Spleen (tissue), 11 donors: ENCODE results near the gene HOXC11. TPM values are rescaled to one million over a fixed set of nuclear protein-coding genes. Genes with fewer than 3 reads are reported as not detected.

Experiments
- DNase-seq: peaks from one replicate; pipeline ENCODE4 v3.0.0-alpha.2; 2020
- H3K27ac ChIP-seq, 8 donors: fragments of 200-600 bp; sonication (generic) in 7 of 8; 1 replicate in 4 of 8; 2 replicates in 4 of 8; pipeline versions ENCODE4 v1.5.0 to v1.8.0; 2016 to 2021; ENCODE audit warnings: inconsistent platforms in 4 of 8, mild to moderate bottlenecking in 4 of 8, moderate library complexity in 1 of 8
- H3K27me3 ChIP-seq, 7 donors: fragments of 200-600 bp; sonication (generic) in 6 of 7; replicated peaks in 1 of 7; 1 replicate in 4 of 7; 2 replicates in 3 of 7; pipeline versions ENCODE4 v1.5.0 to v1.8.0; 2016 to 2021; ENCODE audit warnings: inconsistent platforms in 3 of 7, mild to moderate bottlenecking in 1 of 7
- H3K36me3 ChIP-seq, 6 donors: fragments of 200-600 bp; sonication (generic) in 5 of 6; 1 replicate in 4 of 6; 2 replicates in 2 of 6; pipeline versions ENCODE4 v1.5.0 to v1.8.0; 2016 to 2021; ENCODE audit warnings: inconsistent platforms in 2 of 6
- H3K4me1 ChIP-seq, 6 donors: fragments of 200-600 bp; sonication (generic) in 5 of 6; 1 replicate in 3 of 6; 2 replicates in 3 of 6; pipeline versions ENCODE4 v1.5.0 to v1.8.0; 2016 to 2021; ENCODE audit warnings: inconsistent platforms in 3 of 6
- H3K4me3 ChIP-seq, 8 donors: fragments of 200-600 bp; sonication (generic) in 7 of 8; 1 replicate in 4 of 8; 2 replicates in 4 of 8; pipeline versions ENCODE4 v1.5.0 to v1.8.0; 2016 to 2021; ENCODE audit warnings: inconsistent platforms in 4 of 8, mild to moderate bottlenecking in 4 of 8, moderate library complexity in 2 of 8
- H3K9me3 ChIP-seq, 8 donors: fragments of 200-600 bp; sonication (generic) in 7 of 8; 1 replicate in 4 of 8; 2 replicates in 4 of 8; pipeline versions ENCODE4 v1.5.0 to v1.8.0; 2016 to 2021; ENCODE audit warnings: inconsistent platforms in 4 of 8
- POLR2A ChIP-seq, 3 donors: fragments of 450-650 bp; IDR thresholded peaks; one replicate each; pipeline ENCODE4 v1.5.1; 2017; ENCODE audit warnings: antibody characterized with exemption in 3 of 3, mild to moderate bottlenecking in 1 of 3
- POLR2AphosphoS5 ChIP-seq, 3 donors: sonication (generic); formaldehyde crosslinking; IDR thresholded peaks; one replicate each; pipeline ENCODE4 v1.5.1; 2017; ENCODE audit warnings: antibody characterized with exemption in 3 of 3
- WGBS, 5 donors: extraction: QIAGEN DNeasy Blood & Tissue Kit in 3 of 5; methylation state at CpG; one replicate each; pipeline versions ENCODE4 v1.1.5 to v1.1.7; 2013 to 2018; 5-methylcytosine and 5-hydroxymethylcytosine counted together
- intact Hi-C: fragments of 100-400 bp; cut with DNase I; formaldehyde crosslinking; loops from one replicate; pipeline ENCODE4 v1.15.0; 2023; ENCODE audit warnings: low total_unique reads
- polyA plus RNA-seq, 3 donors: library from polyadenylated mRNA; stranded (reverse); fragments of 200-250 nt; gene quantifications; one replicate each; pipeline ENCODE4 v1.2.1, GENCODE V29; 2013
- total RNA-seq, 7 donors: library from RNA; depleted of rRNA in 3 of 7; stranded (reverse); fragments of >200 nt in 3 of 7; fragmentation: NEBNext Ultra II Directional in 4 of 7; extraction: Animal tissue kit (Norgen Biotek cat#: 25700) in 4 of 7; gene quantifications; one replicate each; pipeline versions ENCODE4 v1.1.0 to v1.2.1, GENCODE V29; 2016 to 2021
- TF ChIP-seq, protein P1 (sequence below), 11 experiments: fragments of 200-600 bp in 7 of 11; fragments of 450-650 bp in 4 of 11; sonication (generic) in 4 of 11; IDR thresholded peaks in 8 of 11; conservative IDR thresholded peaks in 3 of 11; 1 replicate in 7 of 11; 2 replicates in 4 of 11; pipeline versions ENCODE4 v1.4.0 to v1.8.0; 2016 to 2021; ENCODE audit warnings: antibody characterized with exemption in 11 of 11, inconsistent platforms in 4 of 11, mild to moderate bottlenecking in 1 of 11
- donor health status: healthy with polysubstance abuse.
- donor health status: DM: no; HTN: no; CAD: no; lungs with moderate emphysema.
- donor health status: DM: no; HTN: no; CAD: no.
- donor health status: Bipolar disorder and iron deficiency.
- donor health status: healthy.
- donor health status: DM: no; HTN: no; CAD: no.
- donor health status: DM: yes; HTN: yes; CAD: no.

HOXC11 gene
- total and polyA plus RNA-seq, 10 donors, result not detected

DNA sequence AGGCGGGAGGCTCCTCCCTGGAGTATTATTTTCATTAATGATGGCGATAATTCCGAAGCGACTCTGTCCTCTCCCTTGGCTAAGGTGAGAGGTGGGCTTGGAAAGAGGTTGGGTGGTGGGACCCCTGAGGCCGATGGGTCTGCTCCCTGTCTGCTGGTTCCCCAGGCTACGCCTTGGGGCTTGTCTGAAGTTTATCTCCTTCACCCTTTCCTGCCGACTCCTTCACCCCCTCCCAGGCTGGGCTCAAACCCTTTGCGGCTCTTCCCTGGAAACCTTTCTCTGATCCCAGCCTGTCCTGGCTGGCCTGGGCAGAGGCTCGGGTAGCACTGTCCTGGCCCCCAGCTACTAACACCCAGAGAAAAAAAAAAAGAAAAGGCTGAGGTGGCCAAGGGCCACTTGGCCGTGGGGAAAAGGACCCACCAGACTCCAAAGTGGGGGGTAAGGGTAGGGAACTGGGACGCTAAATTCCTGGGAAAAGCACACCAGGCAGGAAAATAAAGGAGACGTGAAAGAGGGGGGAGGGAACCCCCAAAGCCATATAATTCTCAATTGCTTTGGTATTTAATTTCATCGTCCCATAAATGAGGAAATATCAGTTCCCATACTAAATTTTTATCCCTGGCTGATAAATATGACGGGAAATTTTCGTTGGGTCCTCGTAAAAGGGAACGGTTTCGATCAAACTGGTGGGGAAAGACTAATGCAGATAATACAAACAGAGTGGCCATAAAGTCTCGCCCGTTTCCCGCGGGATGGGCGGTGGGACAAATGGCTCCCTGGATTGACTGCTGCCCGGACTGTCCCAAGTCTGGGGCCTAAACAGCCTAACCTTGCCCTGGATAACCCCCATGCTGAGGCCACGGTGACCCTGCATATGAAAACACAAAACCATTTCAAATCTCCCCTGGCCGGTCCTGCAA, 10.0 kb downstream of the HOXC11 start:
- 10 to 17% (median 14%) methylated on average over 25 to 26 of the region's 26 CpGs for WGBS, 5 donors
- DNase-seq, result no peak
- peaks cover 12 to 40% (median 23%) of the 10 kb centered on the region in 6 donors for H3K4me1 ChIP-seq
- TF ChIP-seq, protein P1, sequence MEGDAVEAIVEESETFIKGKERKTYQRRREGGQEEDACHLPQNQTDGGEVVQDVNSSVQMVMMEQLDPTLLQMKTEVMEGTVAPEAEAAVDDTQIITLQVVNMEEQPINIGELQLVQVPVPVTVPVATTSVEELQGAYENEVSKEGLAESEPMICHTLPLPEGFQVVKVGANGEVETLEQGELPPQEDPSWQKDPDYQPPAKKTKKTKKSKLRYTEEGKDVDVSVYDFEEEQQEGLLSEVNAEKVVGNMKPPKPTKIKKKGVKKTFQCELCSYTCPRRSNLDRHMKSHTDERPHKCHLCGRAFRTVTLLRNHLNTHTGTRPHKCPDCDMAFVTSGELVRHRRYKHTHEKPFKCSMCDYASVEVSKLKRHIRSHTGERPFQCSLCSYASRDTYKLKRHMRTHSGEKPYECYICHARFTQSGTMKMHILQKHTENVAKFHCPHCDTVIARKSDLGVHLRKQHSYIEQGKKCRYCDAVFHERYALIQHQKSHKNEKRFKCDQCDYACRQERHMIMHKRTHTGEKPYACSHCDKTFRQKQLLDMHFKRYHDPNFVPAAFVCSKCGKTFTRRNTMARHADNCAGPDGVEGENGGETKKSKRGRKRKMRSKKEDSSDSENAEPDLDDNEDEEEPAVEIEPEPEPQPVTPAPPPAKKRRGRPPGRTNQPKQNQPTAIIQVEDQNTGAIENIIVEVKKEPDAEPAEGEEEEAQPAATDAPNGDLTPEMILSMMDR (IDR thresholded peaks at IDR 0.05 in 8 of 11, conservative IDR thresholded peaks at IDR 0.05 in 3 of 11), result no peak
- TF ChIP-seq POLR2AphosphoS5 (IDR thresholded peaks at IDR 0.05) (no peak), POLR2A (IDR thresholded peaks at IDR 0.05) (no peak)
- peaks cover 29 to 100% (median 99%) of the 10 kb centered on the region in 7 donors for H3K27me3 ChIP-seq
- peaks cover 0 to 12% (median 0%) of the 10 kb centered on the region in 8 donors for H3K9me3 ChIP-seq
- no peak overlapping the region for H3K27ac ChIP-seq
- no peaks in the 10 kb centered on the region for H3K36me3 ChIP-seq
- H3K4me3 ChIP-seq, result no peak overlapping the region
- intact Hi-C loops, result no loop called here

DNA sequence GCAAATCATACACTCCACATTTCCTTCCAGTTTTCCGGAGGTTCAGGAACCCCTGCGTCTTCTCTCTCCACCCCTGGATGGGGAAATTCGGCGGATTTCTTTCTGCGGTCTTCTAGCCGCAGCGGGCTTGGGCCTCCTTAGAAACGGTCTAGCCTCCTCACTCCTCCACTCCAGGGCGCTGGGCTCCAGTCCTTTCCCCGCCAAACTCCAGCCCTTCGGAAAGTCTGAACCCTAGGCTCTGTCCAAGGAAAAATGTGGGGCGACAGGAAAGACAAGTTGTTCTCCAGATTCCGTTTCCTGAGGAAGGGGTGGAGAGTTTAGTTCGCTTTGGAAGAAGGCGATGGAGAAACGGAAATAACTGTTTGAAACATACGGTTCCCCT, 10.6 kb downstream of the HOXC11 start:
- intact Hi-C loops, result no loop called here

DNA sequence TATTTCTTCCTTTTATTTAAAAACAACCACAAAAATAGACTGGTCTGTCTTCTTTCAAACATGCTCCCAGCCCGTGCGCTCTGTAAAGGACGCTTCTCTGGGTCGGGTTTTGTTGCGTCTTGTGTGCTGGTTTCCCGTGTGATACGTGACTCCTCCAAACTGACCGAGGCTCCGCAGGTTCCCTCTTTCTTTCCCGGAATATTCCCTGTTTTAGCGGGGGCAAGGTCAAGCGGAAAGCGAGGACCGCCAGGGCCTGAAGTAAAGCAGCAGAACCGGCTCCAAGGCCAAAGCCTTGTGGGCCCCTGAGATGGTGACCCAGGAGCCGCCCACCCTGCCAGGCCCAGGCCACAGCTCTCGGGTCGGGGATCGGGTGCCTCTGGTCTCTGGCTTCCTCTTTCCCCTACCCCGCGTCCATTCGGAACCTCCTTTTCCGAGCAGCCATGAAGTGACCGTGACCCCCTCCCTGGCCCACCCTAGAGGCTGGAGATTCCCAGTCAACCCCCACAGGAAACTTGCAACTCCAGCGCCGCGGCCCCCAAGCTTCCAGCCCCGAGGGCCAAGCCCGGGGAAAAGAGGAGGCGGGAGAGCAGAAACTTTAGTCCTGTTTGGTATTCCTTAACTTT, 11.1 kb downstream of the HOXC11 start:
- Histone ChIP-seq H3K4me3 (peak overlapping the region in 1 of 8 donors; percentile 4), H3K9me3 (peaks cover 0 to 12% (median 0%) of the 10 kb centered on the region in 8 donors), H3K4me1 (peaks cover 13 to 40% (median 26%) of the 10 kb centered on the region in 6 donors), H3K36me3 (no peaks in the 10 kb centered on the region), H3K27ac (no peak overlapping the region), H3K27me3 (peaks cover 34 to 100% (median 99%) of the 10 kb centered on the region in 7 donors)
- DNase-seq, result no peak
- TF ChIP-seq POLR2AphosphoS5 (IDR thresholded peaks at IDR 0.05) (no peak), POLR2A (IDR thresholded peaks at IDR 0.05) (no peak)
- TF ChIP-seq, protein P1 (IDR thresholded peaks at IDR 0.05 in 8 of 11, conservative IDR thresholded peaks at IDR 0.05 in 3 of 11), result no peak
- intact Hi-C loops, result no loop called here
- WGBS, 5 donors, result 3 to 6% (median 5%) methylated on average over 26 to 30 of the region's 30 CpGs

More for the DNA sequence above, 10.6 kb downstream of the HOXC11 start:
- peaks cover 33 to 100% (median 99%) of the 10 kb centered on the region in 7 donors for H3K27me3 ChIP-seq
- 2 to 5% (median 4%) methylated on average over 17 of the region's 17 CpGs for WGBS, 5 donors
- H3K4me1 ChIP-seq, result peaks cover 12 to 37% (median 23%) of the 10 kb centered on the region in 6 donors
- no peak overlapping the region for H3K4me3 ChIP-seq
- H3K27ac ChIP-seq, result no peak overlapping the region
- TF ChIP-seq POLR2AphosphoS5 (IDR thresholded peaks at IDR 0.05) (no peak), POLR2A (IDR thresholded peaks at IDR 0.05) (no peak)
- TF ChIP-seq, protein P1 (IDR thresholded peaks at IDR 0.05 in 8 of 11, conservative IDR thresholded peaks at IDR 0.05 in 3 of 11), result no peak
- peaks cover 0 to 12% (median 0%) of the 10 kb centered on the region in 8 donors for H3K9me3 ChIP-seq
- no peak for DNase-seq
- no peaks in the 10 kb centered on the region for H3K36me3 ChIP-seq
